Gastroesophageal sphincter (tissue), 4 donors: ENCODE measurements around the gene PRICKLE4. TPM values are rescaled to one million over a fixed set of nuclear protein-coding genes. Genes with fewer than 3 reads are reported as not detected.
A peak's percentile ranks its signal among the peaks of the same experiment; 100 is the strongest.

Experiments used
- ATAC-seq: fragments of 150-250 bp; one replicate; pipeline ENCODE4 v1.9.1; 2016; ENCODE audit warnings: mild to moderate bottlenecking, moderate library complexity
- H3K27ac ChIP-seq, 4 donors: fragments of 200-600 bp; sonication (generic) in 3 of 4; 1 replicate in 3 of 4; 2 replicates in 1 of 4; pipeline ENCODE4 v1.5.1; 2016 to 2019
- H3K27me3 ChIP-seq: fragments of 200-600 bp; sonication (generic); one replicate; pipeline ENCODE4 v1.5.1; 2019
- H3K36me3 ChIP-seq, 2 donors: fragments of 200-600 bp; sonication (generic); one replicate each; pipeline ENCODE4 v1.5.1; 2019; ENCODE audit warnings: control low read depth in 1 of 2
- H3K4me1 ChIP-seq, 3 donors: fragments of 200-600 bp; sonication (generic); 1 replicate in 2 of 3; 2 replicates in 1 of 3; pipeline ENCODE4 v1.5.1; 2016 to 2019; ENCODE audit warnings: control low read depth in 2 of 3
- H3K4me3 ChIP-seq, 2 donors: fragments of 200-600 bp; sonication (generic); one replicate each; pipeline ENCODE4 v1.5.1; 2019; ENCODE audit warnings: mild to moderate bottlenecking in 1 of 2, moderate library complexity in 1 of 2
- H3K9me3 ChIP-seq, 3 donors: fragments of 200-600 bp; sonication (generic); one replicate each; pipeline ENCODE4 v1.5.1; 2017 to 2019; ENCODE audit warnings: control low read depth in 2 of 3
- CTCF ChIP-seq, 4 experiments: fragments of 200-600 bp in 2 of 4; fragments of 450-650 bp in 2 of 4; sonication (generic) in 1 of 4; IDR thresholded peaks; one replicate each; pipeline ENCODE4 v1.5.1; 2017 to 2019; ENCODE audit warnings: antibody characterized with exemption in 4 of 4, mild to moderate bottlenecking in 2 of 4, moderate library complexity in 2 of 4
- EP300 ChIP-seq: sonication (generic); formaldehyde crosslinking; IDR thresholded peaks from one replicate; pipeline ENCODE4 v1.6.1; 2017; ENCODE audit warnings: antibody characterized with exemption, mild to moderate bottlenecking
- POLR2A ChIP-seq, 2 donors: fragments of 450-650 bp; IDR thresholded peaks; one replicate each; pipeline ENCODE4 v1.6.1; 2017; ENCODE audit warnings: antibody characterized with exemption in 2 of 2, mild to moderate bottlenecking in 2 of 2, moderate library complexity in 1 of 2
- POLR2AphosphoS5 ChIP-seq: sonication (generic); formaldehyde crosslinking; IDR thresholded peaks from one replicate; pipeline ENCODE4 v1.6.1; 2017; ENCODE audit warnings: antibody characterized with exemption
- WGBS, 2 donors: methylation state at CpG; one replicate each; pipeline ENCODE4 v1.1.5; 2018; ENCODE audit warnings: low coverage in 1 of 2; 5-methylcytosine and 5-hydroxymethylcytosine counted together
- total RNA-seq, 4 donors: library from RNA; depleted of rRNA; stranded (reverse); fragments of >200 nt; gene quantifications; one replicate each; pipeline ENCODE4 v1.1.0, GENCODE V29; 2016

PRICKLE4 gene
- total RNA-seq, 4 donors from 2014 or later: 0.94 to 5.0 (median 2.3) TPM

GRCh38 chr6:41785254-41785653, 4.7 kb downstream of the PRICKLE4 start:
- WGBS, 2 donors: 60% methylated on average over 1 of the region's 11 CpGs; no CpG with 5 or more reads in 1 of the 2 donors

GRCh38 chr6:41785689-41786450, 5.3 kb downstream of the PRICKLE4 start:
- H3K9me3 ChIP-seq: no peaks in the 10 kb centered on the region
- H3K4me1 ChIP-seq: peaks cover 0 to 63% (median 30%) of the 10 kb centered on the region in 3 donors
- peaks cover 0 to 28% of the 10 kb centered on the region in 2 donors for H3K36me3 ChIP-seq
- no peak for ATAC-seq
- WGBS, 2 donors: 11 to 20% methylated on average over 2 to 15 of the region's 29 CpGs
- TF ChIP-seq POLR2AphosphoS5 (no peak), POLR2A (IDR thresholded peaks at IDR 0.05) (no peak), CTCF (IDR thresholded peaks at IDR 0.05) (no peak), EP300 (no peak)
- H3K27me3 ChIP-seq: no peaks in the 10 kb centered on the region
- peak overlapping the region; percentile 83 to 86 for H3K4me3 ChIP-seq
- H3K27ac ChIP-seq: peak overlapping the region in 3 of 4 donors; percentile 96 to 98 (median 96)

More at GRCh38 chr6:41785254-41785653, 4.7 kb downstream of the PRICKLE4 start:
- TF ChIP-seq POLR2AphosphoS5 (no peak), EP300 (no peak), POLR2A (IDR thresholded peaks at IDR 0.05) (no peak), CTCF (IDR thresholded peaks at IDR 0.05) (no peak)
- Histone ChIP-seq H3K4me1 (peaks cover 0 to 69% (median 30%) of the 10 kb centered on the region in 3 donors), H3K9me3 (no peaks in the 10 kb centered on the region), H3K27ac (peak overlapping the region in 1 of 4 donors; percentile 96), H3K27me3 (no peaks in the 10 kb centered on the region), H3K36me3 (peaks cover 0 to 22% of the 10 kb centered on the region in 2 donors), H3K4me3 (no peak overlapping the region)
- no peak for ATAC-seq

DNA sequence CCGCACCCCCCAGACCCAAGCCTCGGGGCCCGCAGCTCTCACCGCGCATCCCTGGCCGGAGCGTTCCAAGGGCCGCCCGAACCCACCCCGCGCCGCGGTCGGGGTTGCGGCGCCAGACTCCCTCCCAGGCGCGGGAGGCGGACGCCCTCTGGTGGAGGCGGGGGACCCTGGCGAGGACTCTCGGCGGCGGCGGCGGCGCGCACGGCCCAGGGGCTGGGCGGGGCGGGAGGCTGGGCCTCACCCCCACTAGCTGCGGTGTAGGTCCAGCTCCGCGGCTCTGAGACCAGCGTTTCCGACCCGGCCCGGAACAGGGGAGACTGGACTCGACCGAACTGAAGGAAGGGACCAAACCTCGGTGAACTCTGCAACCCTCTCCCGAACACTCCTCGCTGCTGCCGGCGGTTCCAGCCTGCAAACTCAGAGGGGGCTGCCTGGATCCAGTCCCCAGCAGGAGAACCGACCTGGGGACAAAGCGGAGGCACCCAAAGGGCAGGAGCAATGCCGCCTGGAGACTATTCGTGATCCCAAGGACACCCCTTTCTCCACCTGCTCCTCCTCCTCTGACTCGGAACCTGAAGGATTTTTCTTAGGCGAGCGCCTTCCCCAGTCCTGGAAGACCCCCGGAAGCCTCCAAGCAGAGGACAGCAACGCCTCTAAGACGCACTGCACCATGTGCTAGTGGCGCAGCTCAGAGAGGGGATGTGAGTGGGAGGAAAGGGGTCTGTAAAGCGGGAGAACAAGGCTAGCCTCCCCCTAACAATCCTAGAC, 6.1 kb downstream of the PRICKLE4 start:
- TF ChIP-seq POLR2AphosphoS5 (no peak), CTCF (IDR thresholded peaks at IDR 0.05) (peak; percentile 75 to 96 (median 81)), POLR2A (IDR thresholded peaks at IDR 0.05) (peak; percentile 29 to 37), EP300 (no peak)
- Histone ChIP-seq H3K4me3 (peak overlapping the region; percentile 83 to 86), H3K27me3 (no peaks in the 10 kb centered on the region), H3K27ac (peak overlapping the region; percentile 78 to 98 (median 96)), H3K4me1 (peaks cover 0 to 55% (median 23%) of the 10 kb centered on the region in 3 donors), H3K36me3 (peaks cover 0 to 36% of the 10 kb centered on the region in 2 donors), H3K9me3 (no peaks in the 10 kb centered on the region)
- 0% methylated on average over 3 of the region's 58 CpGs; no CpG with 5 or more reads in 1 of the 2 donors for WGBS, 2 donors
- ATAC-seq: peak; percentile 90

DNA sequence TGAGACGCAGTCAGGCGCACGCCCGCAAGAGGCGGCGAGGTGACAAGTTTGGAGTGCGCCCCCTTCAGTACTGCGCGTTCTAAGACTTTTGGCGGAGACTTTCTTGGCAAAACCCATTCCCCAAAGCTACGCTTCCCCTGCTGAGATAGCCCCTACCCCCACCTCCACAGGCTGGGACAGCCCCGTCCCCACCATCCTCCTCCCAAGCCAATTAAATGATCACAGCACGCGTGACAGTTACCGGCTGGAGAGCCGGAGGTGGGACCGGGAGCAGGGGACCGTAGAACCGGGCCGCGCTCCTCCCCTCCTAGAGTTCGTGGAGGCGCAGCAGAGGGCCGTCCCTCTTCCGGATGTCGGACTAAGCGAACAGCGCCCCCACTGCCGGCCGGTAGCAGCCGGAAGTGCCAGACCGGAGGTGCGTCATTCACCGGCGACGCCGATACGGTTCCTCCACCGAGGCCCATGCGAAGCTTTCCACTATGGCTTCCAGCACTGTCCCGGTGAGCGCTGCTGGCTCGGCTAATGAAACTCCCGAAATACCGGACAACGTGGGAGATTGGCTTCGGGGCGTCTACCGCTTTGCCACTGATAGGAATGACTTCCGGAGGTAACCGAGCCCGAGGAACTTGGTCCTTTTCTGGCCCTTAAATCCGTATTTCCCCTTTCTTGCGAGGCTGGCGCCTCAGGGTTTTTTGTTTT, 6.8 kb downstream of the PRICKLE4 start, which contains the start of gene TOMM6:
TOMM6 (plus strand) TSS at position 476 of the 699 bp plus-strand sequence; CDS start at position 480, 4 bp downstream.
- Histone ChIP-seq H3K27ac (peak within 1 kb of the TSS; percentile 78 to 98 (median 96)), H3K4me3 (peak within 1 kb of the TSS; percentile 83 to 86), H3K36me3 (peaks cover 0 to 43% of the 10 kb centered on the region in 2 donors), H3K27me3 (no peaks in the 10 kb centered on the region), H3K4me1 (peaks cover 0 to 50% (median 20%) of the 10 kb centered on the region in 3 donors), H3K9me3 (no peaks in the 10 kb centered on the region)
- 0% methylated on average over 3 to 16 of the region's 55 CpGs for WGBS, 2 donors
- TF ChIP-seq CTCF (IDR thresholded peaks at IDR 0.05): peak; percentile 81 to 97 (median 96)
- TF ChIP-seq POLR2A (IDR thresholded peaks at IDR 0.05): peak; percentile 55 to 73
- TF ChIP-seq POLR2AphosphoS5: peak; percentile 88
- TF ChIP-seq EP300: no peak
- ATAC-seq: peak; percentile 91
